ENCODE data around the gene LYPD6.

GRCh38 chr2:149464396-149464795 is 134.0 kb downstream of the LYPD6 start:
- no peak for TF ChIP-seq CTCF (conservative IDR thresholded peaks at IDR 0.05; ENCODE audit: low read length)
- no peak for TF ChIP-seq EZH2phosphoT487 (IDR thresholded peaks at IDR 0.05; ENCODE audit: borderline replicate concordance, low read depth, low read length)

Measured in OCI-LY7 (cell line).